ENCODE results near the gene XYLT1. TPM values are rescaled to one million over a fixed set of nuclear protein-coding genes. Genes with fewer than 3 reads are reported as not detected.
A peak's percentile ranks its signal among the peaks of the same experiment; 100 is the strongest.

The XYLT1 gene
- total RNA-seq, 2 donors from 2014 or later = 21.4 to 22.6 TPM

- Mint-ChIP-seq H3K36me3 (ENCODE audit: low read depth) (no peaks in the 10 kb centered on the region), H3K27ac (no peak overlapping the region), H3K27me3 (no peaks in the 10 kb centered on the region), H3K4me3 (no peak overlapping the region), H3K9me3 (no peaks in the 10 kb centered on the region), H3K4me1 (no peaks in the 10 kb centered on the region)
- ATAC-seq (replicated peaks) = no peak
Measured at GRCh38 chr16:17082095-17082882, 388.5 kb downstream of the XYLT1 start.

GRCh38 chr16:17080105-17080504 is 390.7 kb downstream of the XYLT1 start:
- Mint-ChIP-seq H3K4me1 (no peaks in the 10 kb centered on the region), H3K36me3 (ENCODE audit: low read depth) (no peaks in the 10 kb centered on the region)
- ATAC-seq (replicated peaks) = no peak

DNA sequence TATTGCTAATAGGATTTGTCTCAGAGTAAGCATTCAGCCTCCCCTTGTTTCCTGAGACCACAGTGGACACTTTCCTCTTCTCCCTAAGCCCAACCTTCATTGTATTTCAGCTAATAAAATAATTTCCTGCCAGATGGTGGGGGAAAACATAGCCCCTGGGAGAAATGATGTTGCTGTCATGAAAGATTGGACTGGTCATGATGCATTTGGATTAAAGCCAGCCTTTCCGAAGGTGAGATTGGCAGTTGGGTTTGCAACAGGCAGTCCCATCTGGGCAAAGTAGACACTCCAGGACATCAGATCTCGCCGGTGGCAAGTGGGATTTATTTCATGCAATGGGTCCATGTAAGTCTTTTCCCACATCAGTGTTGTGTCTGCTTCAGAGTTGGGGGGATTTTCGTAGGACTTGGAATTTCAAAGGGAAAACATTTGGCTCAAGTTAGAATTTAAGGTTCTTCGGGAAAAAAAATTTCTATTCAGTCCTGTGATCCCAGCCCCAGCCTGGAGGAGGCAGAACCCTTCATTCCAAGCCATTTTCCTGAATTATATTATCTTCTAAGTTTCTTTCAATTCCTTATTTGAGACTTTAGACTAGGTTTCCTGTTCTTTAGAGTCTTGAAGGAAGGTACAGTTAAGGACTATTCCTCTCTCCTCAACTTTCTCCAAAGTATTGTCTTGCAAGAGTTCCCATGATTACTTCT is 391.7 kb downstream of the XYLT1 start:
- Mint-ChIP-seq H3K27ac (no peak overlapping the region), H3K27me3 (no peaks in the 10 kb centered on the region), H3K9me3 (no peaks in the 10 kb centered on the region), H3K4me3 (no peak overlapping the region), H3K4me1 (no peaks in the 10 kb centered on the region), H3K36me3 (ENCODE audit: low read depth) (no peaks in the 10 kb centered on the region)
- no peak for ATAC-seq (replicated peaks)

More at GRCh38 chr16:17080105-17080504, 390.7 kb downstream of the XYLT1 start:
- no peak overlapping the region for H3K4me3 Mint-ChIP-seq
- no peak overlapping the region for H3K27ac Mint-ChIP-seq
- no peaks in the 10 kb centered on the region for H3K27me3 Mint-ChIP-seq
- no peaks in the 10 kb centered on the region for H3K9me3 Mint-ChIP-seq

DNA sequence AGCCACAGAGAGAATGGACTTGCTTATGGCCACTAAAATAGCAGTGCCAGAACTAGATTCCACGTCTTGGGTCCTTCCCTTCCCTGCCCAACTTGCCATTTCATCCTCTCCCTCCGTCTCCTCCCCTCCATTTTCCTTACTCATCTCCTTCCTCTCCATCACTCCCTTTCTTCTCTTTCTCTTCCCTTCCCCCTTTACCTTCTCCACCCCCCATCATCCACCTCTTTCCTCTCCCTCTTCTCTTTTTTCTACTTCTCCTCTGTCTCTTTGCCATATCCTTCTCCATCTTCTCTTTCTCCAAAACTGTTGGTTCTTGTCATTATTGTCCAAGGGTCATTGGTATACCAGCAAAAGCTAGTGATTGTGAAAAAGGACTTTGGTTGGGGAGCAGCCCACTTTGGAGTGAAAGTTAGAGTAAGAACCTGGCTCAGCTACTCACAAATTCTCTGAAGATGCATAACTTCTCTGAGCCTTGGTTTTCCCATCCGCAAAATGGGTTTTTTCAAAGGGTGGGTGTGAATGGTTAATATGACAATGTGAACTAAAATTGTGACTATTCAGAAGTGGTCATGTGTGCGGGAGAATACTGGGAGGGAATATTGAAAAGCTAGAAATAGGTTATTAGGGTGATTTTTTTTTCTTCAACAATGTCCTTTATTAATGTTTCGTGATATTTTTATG is 393.8 kb downstream of the XYLT1 start:
- no peaks in the 10 kb centered on the region for H3K9me3 Mint-ChIP-seq
- peaks cover 5% of the 10 kb centered on the region for H3K4me1 Mint-ChIP-seq
- H3K36me3 Mint-ChIP-seq (ENCODE audit: low read depth) = no peaks in the 10 kb centered on the region
- H3K27me3 Mint-ChIP-seq = no peaks in the 10 kb centered on the region
- H3K4me3 Mint-ChIP-seq = no peak overlapping the region
- no peak overlapping the region for H3K27ac Mint-ChIP-seq
- no peak for ATAC-seq (replicated peaks)

GRCh38 chr16:17076092-17076754 is 394.5 kb downstream of the XYLT1 start:
- no peak for ATAC-seq (replicated peaks)
- H3K4me1 Mint-ChIP-seq = peaks cover 6% of the 10 kb centered on the region
- no peaks in the 10 kb centered on the region for H3K36me3 Mint-ChIP-seq (ENCODE audit: low read depth)
- no peak overlapping the region for H3K27ac Mint-ChIP-seq
- no peaks in the 10 kb centered on the region for H3K27me3 Mint-ChIP-seq
- no peak overlapping the region for H3K4me3 Mint-ChIP-seq
- no peaks in the 10 kb centered on the region for H3K9me3 Mint-ChIP-seq

DNA sequence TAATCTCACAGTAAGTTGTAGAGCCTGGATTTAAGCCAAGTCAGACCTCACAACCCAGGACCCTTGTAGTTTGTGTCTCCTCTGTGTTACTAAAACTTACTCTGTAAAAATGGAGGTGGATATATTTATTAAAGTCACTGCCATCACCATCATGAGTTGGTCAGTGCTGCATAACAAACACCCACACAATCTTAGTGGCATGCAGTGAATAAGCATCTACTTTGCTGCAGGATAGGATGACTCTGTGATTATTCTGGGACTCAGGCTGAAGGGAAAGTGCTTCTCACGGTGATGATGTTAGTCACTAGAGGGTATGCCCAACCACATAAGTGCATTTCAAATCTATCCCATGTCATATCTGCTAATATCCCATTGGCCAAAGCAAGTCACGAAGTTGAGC is 398.7 kb downstream of the XYLT1 start:
- Mint-ChIP-seq H3K4me3 (peak overlapping the region; percentile 53), H3K36me3 (ENCODE audit: low read depth) (no peaks in the 10 kb centered on the region), H3K27me3 (no peaks in the 10 kb centered on the region), H3K27ac (peak overlapping the region; percentile 25), H3K9me3 (no peaks in the 10 kb centered on the region), H3K4me1 (peaks cover 22% of the 10 kb centered on the region)
- ATAC-seq (replicated peaks) = peak; percentile 53

- Mint-ChIP-seq H3K27me3 (no peaks in the 10 kb centered on the region), H3K36me3 (ENCODE audit: low read depth) (no peaks in the 10 kb centered on the region), H3K9me3 (no peaks in the 10 kb centered on the region), H3K27ac (peak overlapping the region; percentile 89), H3K4me1 (peaks cover 22% of the 10 kb centered on the region), H3K4me3 (peak overlapping the region; percentile 82)
- ATAC-seq (replicated peaks) = peak; percentile 90
Measured at GRCh38 chr16:17070882-17071592, 399.7 kb downstream of the XYLT1 start.

GRCh38 chr16:17069681-17070080 is 401.1 kb downstream of the XYLT1 start:
- Mint-ChIP-seq H3K9me3 (no peaks in the 10 kb centered on the region), H3K4me3 (peak overlapping the region; percentile 82), H3K27ac (peak overlapping the region; percentile 15), H3K27me3 (no peaks in the 10 kb centered on the region), H3K4me1 (peaks cover 22% of the 10 kb centered on the region), H3K36me3 (ENCODE audit: low read depth) (no peaks in the 10 kb centered on the region)
- ATAC-seq (replicated peaks) = no peak

- H3K4me1 Mint-ChIP-seq = peaks cover 22% of the 10 kb centered on the region
- H3K4me3 Mint-ChIP-seq = no peak overlapping the region
- no peaks in the 10 kb centered on the region for H3K27me3 Mint-ChIP-seq
- ATAC-seq (replicated peaks) = no peak
- no peaks in the 10 kb centered on the region for H3K36me3 Mint-ChIP-seq (ENCODE audit: low read depth)
- no peak overlapping the region for H3K27ac Mint-ChIP-seq
- H3K9me3 Mint-ChIP-seq = no peaks in the 10 kb centered on the region
Measured at GRCh38 chr16:17068524-17068923, 402.2 kb downstream of the XYLT1 start.

DNA sequence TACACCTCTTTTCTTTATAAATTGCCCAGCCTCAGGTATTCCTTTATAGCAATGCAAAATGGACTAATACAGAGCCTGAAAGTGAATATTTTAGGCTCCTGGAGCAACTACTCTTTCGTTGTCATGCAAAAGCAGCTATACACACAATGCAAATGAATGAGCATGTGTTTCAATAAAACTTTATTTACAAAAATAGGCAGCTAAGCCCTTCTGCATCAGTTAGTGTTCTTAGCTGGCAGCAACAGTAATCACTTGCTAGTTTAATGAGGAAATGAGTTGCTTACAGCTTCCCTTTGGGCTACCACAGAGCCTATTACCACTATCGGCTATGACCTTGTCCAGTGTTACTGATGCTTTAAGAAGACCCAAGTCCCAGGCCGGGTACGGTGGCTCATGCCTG is 402.9 kb downstream of the XYLT1 start:
- Mint-ChIP-seq H3K27me3 (no peaks in the 10 kb centered on the region), H3K27ac (no peak overlapping the region), H3K36me3 (ENCODE audit: low read depth) (no peaks in the 10 kb centered on the region), H3K9me3 (no peaks in the 10 kb centered on the region), H3K4me1 (peaks cover 22% of the 10 kb centered on the region), H3K4me3 (no peak overlapping the region)
- ATAC-seq (replicated peaks) = no peak

DNA sequence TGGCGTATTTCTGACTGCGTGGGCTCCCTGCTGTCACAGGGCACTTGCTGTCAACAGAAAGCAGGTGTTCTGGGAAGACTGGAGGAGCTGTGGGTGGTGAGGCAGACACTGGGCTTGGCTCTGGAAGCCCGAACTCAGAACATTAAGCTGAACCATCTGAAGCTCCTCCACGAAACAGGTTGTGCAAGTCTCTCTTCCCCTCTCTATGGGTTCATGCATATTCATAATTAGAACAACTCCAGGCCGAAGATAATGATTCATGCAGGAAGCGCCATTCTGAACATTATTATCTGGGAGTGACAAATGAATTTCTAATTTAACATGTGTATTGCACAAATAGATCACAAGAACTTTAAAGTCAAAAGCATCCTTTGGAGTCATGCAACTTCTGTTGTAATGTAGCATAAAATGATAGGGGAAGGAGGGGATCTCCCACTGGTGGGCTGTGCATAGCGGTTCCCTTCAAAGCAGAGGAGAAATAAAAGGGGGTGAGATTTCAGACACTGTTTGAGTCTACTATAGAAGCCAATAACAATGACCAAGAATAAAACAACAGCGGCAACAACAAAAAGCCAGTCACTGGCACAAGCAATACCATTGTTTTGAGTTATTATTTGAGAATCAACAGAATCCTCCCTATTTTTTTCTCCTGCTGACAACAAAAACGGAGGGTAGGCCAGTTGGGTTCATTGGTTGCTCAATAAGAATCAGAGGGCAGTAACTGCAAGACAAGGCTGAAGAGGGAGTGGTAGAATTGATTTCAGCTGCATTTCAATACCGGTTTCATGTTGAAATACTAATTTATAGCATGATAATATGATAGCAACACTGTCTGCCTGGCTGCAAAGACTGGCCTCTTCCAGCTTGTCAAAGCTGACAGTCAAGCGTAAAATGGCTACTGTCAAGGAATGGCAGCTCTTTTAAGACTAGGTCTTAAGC is 407.3 kb downstream of the XYLT1 start:
- no peak overlapping the region for H3K4me3 Mint-ChIP-seq
- H3K36me3 Mint-ChIP-seq (ENCODE audit: low read depth) = no peaks in the 10 kb centered on the region
- H3K4me1 Mint-ChIP-seq = no peaks in the 10 kb centered on the region
- no peak for ATAC-seq (replicated peaks)
- H3K27me3 Mint-ChIP-seq = no peaks in the 10 kb centered on the region
- H3K9me3 Mint-ChIP-seq = no peaks in the 10 kb centered on the region
- no peak overlapping the region for H3K27ac Mint-ChIP-seq

DNA sequence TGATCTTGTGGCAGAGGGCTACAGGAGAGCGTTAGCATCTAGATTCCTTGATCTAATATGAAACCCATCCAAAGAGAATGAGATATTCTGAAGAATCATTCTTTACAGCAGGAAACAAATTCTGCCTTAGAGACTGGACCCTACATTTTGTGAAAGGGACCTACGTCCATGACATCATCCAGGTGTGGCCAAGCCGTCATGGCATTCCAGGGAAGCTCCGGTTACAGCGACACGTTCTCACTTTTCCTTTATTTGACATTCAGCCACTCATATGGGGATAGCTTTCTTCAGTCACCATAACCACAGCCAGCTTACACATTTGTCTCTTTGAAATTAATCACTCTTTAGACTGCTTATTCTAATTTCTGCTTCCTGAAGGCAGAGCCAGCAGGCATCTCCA is 408.1 kb downstream of the XYLT1 start:
- no peaks in the 10 kb centered on the region for H3K9me3 Mint-ChIP-seq
- no peak overlapping the region for H3K27ac Mint-ChIP-seq
- H3K27me3 Mint-ChIP-seq = no peaks in the 10 kb centered on the region
- no peaks in the 10 kb centered on the region for H3K36me3 Mint-ChIP-seq (ENCODE audit: low read depth)
- no peak overlapping the region for H3K4me3 Mint-ChIP-seq
- ATAC-seq (replicated peaks) = no peak
- H3K4me1 Mint-ChIP-seq = no peaks in the 10 kb centered on the region

- Mint-ChIP-seq H3K9me3 (no peaks in the 10 kb centered on the region), H3K36me3 (ENCODE audit: low read depth) (no peaks in the 10 kb centered on the region), H3K27ac (no peak overlapping the region), H3K27me3 (no peaks in the 10 kb centered on the region), H3K4me1 (no peaks in the 10 kb centered on the region), H3K4me3 (no peak overlapping the region)
- ATAC-seq (replicated peaks) = no peak
Measured at GRCh38 chr16:17061326-17061725, 409.4 kb downstream of the XYLT1 start.
